ENCODE data around the gene SERINC5. TPM values are rescaled to one million over a fixed set of nuclear protein-coding genes. Genes with fewer than 3 reads are reported as not detected.

Gene SERINC5
- total RNA-seq, 4 donors from 2014 or later: 22.6 to 26.9 (median 24.8) TPM

- DNase-seq: no peak
- H3K4me1 ChIP-seq: no peaks in the 10 kb centered on the region
- intact Hi-C loops (cut with DNase I): no loop called here
- H3K9me3 ChIP-seq: no peaks in the 10 kb centered on the region
- H3K4me3 ChIP-seq (replicated peaks in 1 of 3): no peak overlapping the region
- WGBS, 2 donors: 85 to 89% methylated on average over 11 of the region's 11 CpGs
- no peaks in the 10 kb centered on the region for H3K36me3 ChIP-seq
- TF ChIP-seq POLR2A (IDR thresholded peaks at IDR 0.05) (no peak), CTCF (IDR thresholded peaks at IDR 0.05) (no peak)
- H3K27ac ChIP-seq: no peak overlapping the region
- H3K27me3 ChIP-seq: no peaks in the 10 kb centered on the region
Measured at GRCh38 chr5:80125022-80125961, 130.6 kb downstream of the SERINC5 start.

- Histone ChIP-seq H3K4me1 (no peaks in the 10 kb centered on the region), H3K9me3 (no peaks in the 10 kb centered on the region), H3K4me3 (replicated peaks in 1 of 3) (no peak overlapping the region), H3K27ac (no peak overlapping the region), H3K27me3 (no peaks in the 10 kb centered on the region), H3K36me3 (no peaks in the 10 kb centered on the region)
- intact Hi-C loops (cut with DNase I): no loop called here
- DNase-seq: no peak
- no peak for TF ChIP-seq CTCF (IDR thresholded peaks at IDR 0.05)
- WGBS, 2 donors: 93 to 94% methylated on average over 9 of the region's 9 CpGs
Measured at GRCh38 chr5:80124121-80124918, 131.5 kb downstream of the SERINC5 start.

- Histone ChIP-seq H3K27me3 (no peaks in the 10 kb centered on the region), H3K4me1 (no peaks in the 10 kb centered on the region), H3K9me3 (no peaks in the 10 kb centered on the region), H3K36me3 (no peaks in the 10 kb centered on the region), H3K27ac (no peak overlapping the region), H3K4me3 (replicated peaks in 1 of 3) (no peak overlapping the region)
- intact Hi-C loops (cut with DNase I): no loop called here
- no peak for DNase-seq
- TF ChIP-seq POLR2A (IDR thresholded peaks at IDR 0.05): no peak
- WGBS, 2 donors: 38 to 45% methylated on average over 2 of the region's 2 CpGs
Measured at GRCh38 chr5:80122579-80122978, 133.3 kb downstream of the SERINC5 start.

- no peak for TF ChIP-seq POLR2A (IDR thresholded peaks at IDR 0.05)
- TF ChIP-seq CTCF (IDR thresholded peaks at IDR 0.05): no peak
- H3K36me3 ChIP-seq: no peaks in the 10 kb centered on the region
- no peaks in the 10 kb centered on the region for H3K4me1 ChIP-seq
- H3K27me3 ChIP-seq: no peaks in the 10 kb centered on the region
- H3K4me3 ChIP-seq (replicated peaks in 1 of 3): no peak overlapping the region
- no peaks in the 10 kb centered on the region for H3K9me3 ChIP-seq
- no peak for DNase-seq
- intact Hi-C loops (cut with DNase I): no loop called here
- 93 to 100% methylated on average over 2 of the region's 2 CpGs for WGBS, 2 donors
- no peak overlapping the region for H3K27ac ChIP-seq
Measured at GRCh38 chr5:80119372-80119771, 136.5 kb downstream of the SERINC5 start.

- H3K9me3 ChIP-seq: no peaks in the 10 kb centered on the region
- DNase-seq: no peak
- intact Hi-C loops (cut with DNase I): no loop called here
- no peaks in the 10 kb centered on the region for H3K27me3 ChIP-seq
- H3K4me1 ChIP-seq: no peaks in the 10 kb centered on the region
- no peak overlapping the region for H3K27ac ChIP-seq
- no peak overlapping the region for H3K4me3 ChIP-seq (replicated peaks in 1 of 3)
- H3K36me3 ChIP-seq: no peaks in the 10 kb centered on the region
- TF ChIP-seq CTCF (IDR thresholded peaks at IDR 0.05): no peak
- TF ChIP-seq POLR2A (IDR thresholded peaks at IDR 0.05): no peak
Measured at GRCh38 chr5:80117446-80117845, 138.4 kb downstream of the SERINC5 start.

Data from thyroid gland (tissue), 4 donors.